Ishikawa (cell line): ENCODE measurements around the gene TUBB1.

Experiments used
- CEBPB ChIP-seq: IDR thresholded peaks from 2 replicates; pipeline ENCODE4 v1.6.1; 2012
- CREB1 ChIP-seq: IDR thresholded peaks from 2 replicates; pipeline ENCODE4 v1.6.1; 2012; ENCODE audit warnings: low read depth
- MAX ChIP-seq: IDR thresholded peaks from 2 replicates; pipeline ENCODE4 v1.6.1; 2012
- REST ChIP-seq: IDR thresholded peaks from 2 replicates; pipeline ENCODE4 v1.6.1; 2012; ENCODE audit warnings: low read depth, mild to moderate bottlenecking
- TCF12 ChIP-seq: IDR thresholded peaks from 2 replicates; pipeline ENCODE4 v1.6.1; 2012; ENCODE audit warnings: low read depth
- YY1 ChIP-seq: IDR thresholded peaks from 2 replicates; pipeline ENCODE4 v1.6.1; 2012; ENCODE audit warnings: low read depth

GRCh38 chr20:59039233-59039632 lies 20.0 kb downstream of the TUBB1 start:
- TF ChIP-seq CEBPB: no peak
- no peak for TF ChIP-seq MAX
- TF ChIP-seq CREB1: no peak
- no peak for TF ChIP-seq TCF12
- no peak for TF ChIP-seq YY1
- TF ChIP-seq REST: no peak
